ENCODE results near the gene VRK2. TPM values are rescaled to one million over a fixed set of nuclear protein-coding genes. Genes with fewer than 3 reads are reported as not detected.

The VRK2 gene
- total and polyA plus RNA-seq, 9 donors, result 7.3 to 19.8 (median 16.3) TPM

- peaks cover 0 to 3% of the 10 kb centered on the region in 2 donors for H3K9me3 ChIP-seq
- intact Hi-C loops (cut with DNase I), result no loop called here
These were observed 75.9 kb downstream of the VRK2 start for GRCh38 chr2:58122540-58122939.

GRCh38 chr2:58127111-58127510 lies 80.5 kb downstream of the VRK2 start:
- H3K9me3 ChIP-seq, result no peaks in the 10 kb centered on the region
- H3K4me1 ChIP-seq (ENCODE audit: insufficient read depth), result peaks cover 3% of the 10 kb centered on the region
- no peak for DNase-seq
- intact Hi-C loops (cut with DNase I), result no loop called here
- no peak for TF ChIP-seq EP300 (IDR thresholded peaks at IDR 0.05)
- no peak for TF ChIP-seq CTCF (IDR thresholded peaks at IDR 0.05)
- TF ChIP-seq POLR2A (IDR thresholded peaks at IDR 0.05), result no peak
- H3K4me3 ChIP-seq, result no peak overlapping the region
- H3K36me3 ChIP-seq, result no peaks in the 10 kb centered on the region
- WGBS, 3 donors, result 96 to 97% (median 97%) methylated on average over 3 of the region's 3 CpGs
- no peaks in the 10 kb centered on the region for H3K27me3 ChIP-seq
- H3K27ac ChIP-seq, result no peak overlapping the region

More at GRCh38 chr2:58122540-58122939, 75.9 kb downstream of the VRK2 start:
- Histone ChIP-seq H3K27ac (no peak overlapping the region), H3K27me3 (no peaks in the 10 kb centered on the region), H3K4me3 (no peak overlapping the region), H3K4me1 (ENCODE audit: insufficient read depth) (no peaks in the 10 kb centered on the region), H3K36me3 (no peaks in the 10 kb centered on the region)
- 94 to 98% (median 98%) methylated on average over 3 of the region's 3 CpGs for WGBS, 3 donors
- no peak for DNase-seq
- TF ChIP-seq POLR2A (IDR thresholded peaks at IDR 0.05) (no peak), CTCF (IDR thresholded peaks at IDR 0.05) (no peak), EP300 (IDR thresholded peaks at IDR 0.05) (no peak)

- Histone ChIP-seq H3K27ac (no peak overlapping the region), H3K9me3 (no peaks in the 10 kb centered on the region), H3K4me1 (ENCODE audit: insufficient read depth) (peaks cover 3% of the 10 kb centered on the region), H3K4me3 (no peak overlapping the region), H3K36me3 (no peaks in the 10 kb centered on the region), H3K27me3 (no peaks in the 10 kb centered on the region)
- DNase-seq, result no peak
- intact Hi-C loops (cut with DNase I), result no loop called here
- 86 to 97% (median 97%) methylated on average over 2 of the region's 2 CpGs for WGBS, 3 donors
- TF ChIP-seq POLR2A (IDR thresholded peaks at IDR 0.05), result no peak
- no peak for TF ChIP-seq CTCF (IDR thresholded peaks at IDR 0.05)
- TF ChIP-seq EP300 (IDR thresholded peaks at IDR 0.05), result no peak
These were observed 83.6 kb downstream of the VRK2 start for GRCh38 chr2:58130238-58130637.

- peak in 4 of 5 donors; percentile 15 to 62 (median 30) for DNase-seq
- Histone ChIP-seq H3K4me1 (ENCODE audit: insufficient read depth) (peaks cover 3% of the 10 kb centered on the region), H3K9me3 (no peaks in the 10 kb centered on the region), H3K4me3 (no peak overlapping the region), H3K27ac (no peak overlapping the region), H3K36me3 (no peaks in the 10 kb centered on the region), H3K27me3 (no peaks in the 10 kb centered on the region)
- no peak for TF ChIP-seq EP300 (IDR thresholded peaks at IDR 0.05)
- TF ChIP-seq CTCF (IDR thresholded peaks at IDR 0.05), result no peak
- TF ChIP-seq POLR2A (IDR thresholded peaks at IDR 0.05), result no peak
- intact Hi-C loops (cut with DNase I), result no loop called here
- 6 to 27% (median 12%) methylated on average over 5 of the region's 5 CpGs for WGBS, 3 donors
These were observed 84.8 kb downstream of the VRK2 start for GRCh38 chr2:58131191-58132011.
